Suppressor macrophage treated with lipopolysaccharide for 1 hour (primary cell): ENCODE measurements around the gene RUSC2.
"Not testable (repeated sequence)": the region's sequence is repeated elsewhere in the genome, so short reads cannot be mapped to it uniquely, and the experiment has no call there.

ENCODE experiments used
- DNase-seq, 3 donors: peaks; one replicate each; pipeline ENCODE4 v3.0.0-alpha.2; 2020 to 2022

Gene RUSC2

DNA sequence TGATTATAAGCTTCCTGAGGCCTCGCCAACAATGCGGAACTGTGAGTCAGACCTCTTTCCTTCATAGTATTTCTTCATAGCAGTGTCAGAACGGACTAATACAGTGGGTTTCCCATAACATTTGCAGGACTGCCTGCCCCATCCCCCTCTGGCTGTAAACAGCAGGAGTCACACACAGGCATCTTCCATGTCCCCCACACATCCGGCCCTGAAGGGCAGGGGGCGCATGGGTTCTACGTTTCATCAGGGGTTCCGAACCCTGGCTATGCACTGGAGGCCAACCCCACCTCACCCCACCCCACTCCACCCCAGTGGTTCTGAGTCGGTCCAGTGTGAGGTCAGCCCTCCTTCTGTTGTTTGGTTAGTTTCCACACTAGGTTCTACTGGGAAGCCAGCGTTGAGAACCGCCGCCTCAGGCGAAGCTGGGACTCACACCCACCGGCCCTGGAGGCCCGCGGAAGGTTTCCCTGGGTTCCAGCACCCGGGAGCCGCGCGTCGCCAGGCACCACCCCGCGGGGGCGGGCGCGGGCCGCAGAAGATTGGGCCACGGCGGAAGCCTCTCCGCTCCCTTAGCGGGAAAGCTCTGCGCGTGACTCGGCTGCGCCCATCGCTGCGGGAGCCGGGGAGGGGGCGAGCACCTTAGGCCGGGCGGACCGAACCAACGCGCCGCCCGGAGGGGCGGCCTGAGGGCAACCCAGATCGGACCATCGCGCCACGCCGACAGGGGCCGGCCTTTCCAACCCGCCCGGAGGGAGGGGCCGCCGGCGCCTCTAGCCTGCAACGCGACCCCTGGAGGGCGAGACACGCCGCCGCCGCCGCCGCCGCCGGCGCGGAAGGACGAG lies at the start of gene RUSC2:
TSS of gene RUSC2 (plus strand) at position 799 of the 842 bp plus-strand sequence. CDS start 56,411 bp downstream, outside the sequence.
- DNase-seq = peak; percentile 82 to 91 (median 84)

- DNase-seq = no peak
Observed at GRCh38 chr9:35446012-35446411, 43.9 kb upstream of the RUSC2 start.

- DNase-seq = no peak
Observed at GRCh38 chr9:35448496-35448895, 41.4 kb upstream of the RUSC2 start.

DNA sequence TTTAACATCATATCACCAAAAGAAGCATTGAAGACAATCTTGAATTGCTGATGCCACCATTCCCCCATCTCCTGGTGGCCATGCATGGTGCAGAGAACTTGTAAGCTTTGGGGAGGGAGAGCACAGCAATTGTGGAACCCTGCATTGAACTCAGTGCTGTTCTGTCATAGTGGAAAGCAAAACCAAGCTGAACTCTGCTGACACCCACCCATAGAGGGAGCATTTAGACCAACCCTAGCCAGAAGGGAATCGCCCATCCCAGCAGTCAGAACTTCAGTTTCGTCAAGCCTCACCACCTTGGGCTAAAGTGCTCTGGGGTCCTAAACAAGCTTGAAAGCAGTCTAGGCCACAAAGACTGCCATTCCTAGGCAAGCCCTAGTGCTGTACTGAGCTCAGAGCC lies 37.4 kb upstream of the RUSC2 start:
- DNase-seq = no peak

GRCh38 chr9:35453786-35454185 lies 36.1 kb upstream of the RUSC2 start:
- no peak for DNase-seq

GRCh38 chr9:35464141-35465025 lies 25.5 kb upstream of the RUSC2 start:
- DNase-seq = peak; percentile 14 to 71 (median 59)

DNA sequence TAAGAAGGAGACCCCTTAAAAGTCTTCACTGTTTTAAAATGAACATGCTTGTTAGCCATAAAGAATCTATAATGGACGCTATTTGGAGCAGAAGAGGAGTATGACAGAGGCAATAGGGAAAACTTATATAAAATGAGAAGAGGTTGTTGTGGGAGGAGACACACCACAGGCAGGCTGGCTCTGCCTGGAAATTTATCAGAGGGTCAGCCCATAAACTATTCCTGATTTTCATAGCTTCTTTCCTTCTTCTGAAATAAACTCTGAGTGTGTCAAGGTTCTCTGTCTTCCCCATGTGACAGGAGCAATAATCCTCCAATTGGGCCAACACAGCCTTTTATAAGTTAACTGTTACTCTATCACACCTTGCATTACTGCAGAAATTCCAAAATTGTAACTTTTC lies 19.6 kb upstream of the RUSC2 start:
- no peak for DNase-seq

DNA sequence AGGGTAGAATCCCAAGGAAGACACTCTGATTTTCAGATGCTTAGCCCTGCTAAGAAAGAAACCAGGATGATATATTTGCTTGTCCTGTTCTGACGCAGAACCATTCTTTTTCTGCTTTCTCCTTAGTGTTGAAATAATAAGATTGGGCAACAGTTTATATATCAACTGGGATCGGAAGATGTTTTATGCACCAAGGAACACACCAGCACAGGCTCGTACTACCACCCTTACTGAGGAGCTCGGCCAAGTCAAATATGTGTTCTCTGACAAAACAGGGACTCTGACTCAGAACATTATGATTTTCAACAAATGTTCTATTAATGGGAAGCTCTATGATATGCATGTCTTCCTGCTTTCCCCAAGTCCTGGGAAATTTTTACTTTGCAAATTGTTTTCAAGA lies 19.0 kb upstream of the RUSC2 start:
- DNase-seq = no peak

- DNase-seq = no peak
Observed at GRCh38 chr9:35476596-35476995, 13.3 kb upstream of the RUSC2 start.

DNA sequence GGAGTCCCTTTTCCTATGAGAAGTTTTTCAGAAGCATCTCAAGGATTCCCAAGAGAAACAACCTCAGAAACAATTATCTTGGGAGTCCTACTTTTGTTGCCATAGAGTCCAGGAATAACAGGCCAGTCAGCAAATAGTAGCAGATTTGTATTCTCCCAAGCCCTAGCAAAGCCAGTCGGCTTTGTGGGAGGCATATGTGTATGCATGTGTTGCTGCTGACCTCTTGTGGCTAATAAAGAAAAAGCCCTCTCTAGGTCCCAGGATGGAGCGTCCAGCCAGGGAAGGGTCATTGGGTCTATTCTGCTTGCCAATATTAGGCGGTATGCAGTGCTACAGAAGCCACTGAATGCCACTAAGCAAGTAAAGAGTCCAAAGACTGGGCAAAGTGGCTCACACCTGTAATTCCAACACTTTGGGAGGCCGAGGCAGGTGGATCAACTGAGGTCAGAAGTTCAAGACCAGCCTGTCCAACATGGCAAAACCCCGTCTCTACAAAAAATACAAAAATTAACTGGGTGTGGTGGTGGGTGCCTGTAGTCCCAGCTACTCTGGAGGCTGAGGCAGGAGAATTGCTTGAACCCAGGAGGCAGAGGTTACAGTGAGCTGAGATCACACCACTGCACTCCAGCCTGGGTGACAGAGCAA lies 12.6 kb upstream of the RUSC2 start:
- peak; percentile 84 to 86 (median 84) for DNase-seq

DNA sequence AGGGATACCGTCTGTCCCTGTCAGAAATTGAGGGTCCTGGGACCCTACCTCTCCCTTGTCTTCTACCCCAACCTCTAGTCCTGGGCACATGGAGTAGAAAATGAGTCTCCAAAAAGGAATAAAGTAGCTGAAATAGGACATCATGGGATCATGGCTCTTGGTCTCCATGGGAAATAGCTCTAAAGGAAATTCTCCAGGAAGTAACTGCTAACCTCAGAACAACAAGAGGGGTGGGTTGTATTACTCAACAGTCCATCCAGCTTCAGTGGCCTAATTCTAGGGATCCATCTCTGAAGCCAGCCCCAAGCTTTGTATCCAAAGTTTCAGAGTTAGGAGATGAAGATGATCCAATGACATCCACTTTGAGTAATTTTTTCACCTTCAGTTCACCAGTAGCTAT lies 11.0 kb upstream of the RUSC2 start:
- no peak for DNase-seq

DNA sequence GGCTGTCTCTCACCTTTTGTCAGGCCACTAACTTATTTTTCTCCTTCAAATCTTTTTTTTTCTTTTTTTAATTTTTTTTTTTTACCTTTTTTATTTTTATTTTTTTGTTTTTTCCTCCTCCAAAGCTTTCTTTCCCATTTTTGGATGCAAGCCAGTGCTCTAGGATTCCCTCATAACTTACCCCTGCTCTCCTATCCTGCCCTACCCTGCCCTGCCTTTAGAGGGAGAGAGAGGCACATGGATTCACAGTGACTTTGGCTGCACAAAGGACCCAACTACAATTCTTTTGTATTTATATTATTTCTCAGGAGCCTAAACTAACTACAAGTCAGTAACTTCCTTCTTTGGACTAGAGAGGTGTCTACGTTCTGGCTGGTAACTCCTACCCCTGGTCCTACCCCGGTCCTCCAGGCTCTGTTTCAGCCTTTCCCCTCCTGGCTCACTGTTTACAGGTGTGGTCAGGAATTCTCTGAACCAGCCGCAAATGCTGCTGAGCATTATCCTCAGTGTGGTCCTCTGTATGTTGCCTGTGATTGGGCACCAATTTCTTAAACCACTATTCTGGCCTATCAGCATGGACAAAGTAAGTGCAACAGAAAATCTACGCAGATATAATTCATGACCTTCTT lies 8.4 kb upstream of the RUSC2 start:
- DNase-seq = peak; percentile 67 to 76 (median 74)

DNA sequence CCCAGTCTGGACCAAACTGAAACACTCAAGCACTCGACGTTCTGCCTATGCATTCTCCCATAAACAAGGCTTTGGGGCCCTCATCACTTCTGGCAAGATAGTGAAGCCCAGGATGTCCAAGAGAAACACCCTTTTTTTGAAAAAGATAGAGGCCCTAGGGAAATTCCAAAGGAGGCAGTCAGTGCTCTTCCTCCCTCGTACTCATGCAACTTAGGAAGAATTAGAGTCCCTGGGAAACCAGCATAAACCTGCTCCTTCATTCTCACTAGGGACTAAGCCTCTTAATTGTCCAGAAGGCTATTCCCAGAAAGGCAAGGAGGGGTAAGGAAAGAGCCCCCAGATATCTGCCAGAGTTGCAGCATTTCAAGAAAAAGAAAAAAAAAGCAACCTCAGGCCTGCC lies 7.8 kb upstream of the RUSC2 start:
- DNase-seq = no peak

DNA sequence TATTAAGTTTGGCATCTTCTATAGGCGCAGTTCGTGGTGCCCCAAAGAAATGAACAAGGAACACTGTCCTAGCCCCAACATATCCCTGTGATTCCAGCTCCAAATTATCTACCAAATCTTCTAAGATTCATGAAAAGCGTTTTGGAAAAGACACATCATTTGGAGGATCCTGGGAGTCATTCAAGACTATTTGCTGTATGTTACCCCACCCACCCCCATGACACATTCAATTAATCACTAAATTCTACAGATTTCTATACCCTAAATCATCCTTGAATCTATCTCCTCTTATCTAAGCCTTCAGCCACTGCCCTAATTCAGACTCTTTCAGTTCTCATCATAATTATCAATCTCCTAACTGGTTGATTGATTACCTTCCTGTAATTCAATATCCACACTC lies 5.5 kb upstream of the RUSC2 start:
- no peak for DNase-seq

GRCh38 chr9:35487081-35487480 lies 2.8 kb upstream of the RUSC2 start:
- peak; percentile 22 to 41 (median 40) for DNase-seq

GRCh38 chr9:35488021-35488420 lies 1.9 kb upstream of the RUSC2 start:
- DNase-seq = no peak

DNA sequence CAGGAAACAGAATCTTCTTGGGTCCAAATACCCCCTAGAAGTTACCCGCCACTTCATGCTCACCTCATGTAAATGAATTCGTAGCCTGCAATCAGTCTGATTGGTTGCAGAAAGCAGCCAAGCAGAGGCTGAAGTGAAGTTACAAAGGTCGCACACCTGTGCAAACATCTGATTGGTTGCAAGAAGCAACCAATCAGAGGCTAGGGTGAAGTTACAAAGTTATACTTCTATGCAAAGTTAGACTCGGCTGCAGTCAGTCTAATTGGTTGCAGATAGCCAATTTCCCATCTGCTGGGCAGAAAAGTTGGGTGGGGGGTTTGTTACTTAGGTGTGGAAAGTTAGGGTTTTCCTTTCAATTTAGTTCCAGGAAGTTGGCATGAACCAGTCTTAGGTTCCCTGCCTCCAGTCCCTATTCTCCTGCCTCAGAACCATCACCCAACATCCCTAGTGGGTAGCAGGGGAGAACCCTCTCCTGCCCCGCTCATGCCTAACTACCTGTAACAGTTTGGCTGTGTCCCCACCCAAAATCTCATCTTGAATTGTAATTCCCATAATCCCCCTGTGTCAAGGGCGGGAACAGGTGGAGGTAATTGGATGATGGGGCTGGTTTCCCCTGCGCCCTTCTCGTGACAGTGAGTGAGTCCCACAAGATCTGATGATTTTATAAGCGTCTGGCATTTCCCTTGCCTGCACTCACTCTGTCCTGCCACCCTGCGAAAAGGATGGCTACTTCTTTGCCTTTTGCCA lies 1.2 kb upstream of the RUSC2 start:
- DNase-seq = no peak

GRCh38 chr9:35490155-35490909 lies 421 bp downstream of the RUSC2 start:
- DNase-seq = peak in 2 of 3 donors; percentile 18 to 44

GRCh38 chr9:35490910-35491465 lies 1.1 kb downstream of the RUSC2 start:
- peak in 1 of 3 donors; percentile 17 for DNase-seq

DNA sequence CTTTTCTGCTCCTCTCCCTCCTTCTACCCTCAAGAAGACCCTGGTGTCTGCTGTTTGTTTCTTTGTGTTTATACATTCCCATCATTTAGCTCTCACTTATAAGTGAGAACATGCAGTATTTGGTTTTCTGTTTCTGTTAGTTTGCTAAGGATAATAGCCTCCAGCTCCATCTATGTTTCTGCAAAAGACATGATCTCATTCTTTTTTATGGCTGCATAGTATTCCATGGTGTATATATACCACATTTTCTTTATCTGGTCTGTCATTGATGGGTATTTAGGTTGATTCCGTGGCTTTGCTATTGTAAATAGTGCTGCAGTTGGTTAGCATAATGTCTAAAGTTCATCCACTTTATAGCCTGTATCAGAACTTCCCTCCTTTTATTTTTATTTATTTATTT lies 3.2 kb downstream of the RUSC2 start:
- DNase-seq = not testable (repeated sequence)

GRCh38 chr9:35495984-35496383 lies 6.1 kb downstream of the RUSC2 start:
- DNase-seq = no peak
